Activated effector memory CD4-positive, alpha-beta T cell treated with anti-CD3 and anti-CD28 coated beads, Interleukin-2, amount 50 U/mL, for 16 hours (primary cell): Measurements from ENCODE around the gene MRPL44.
"Not testable (repeated sequence)": the region's sequence is repeated elsewhere in the genome, so short reads cannot be mapped to it uniquely, and the experiment has no call there.

Source experiments
- DNase-seq: peaks from one replicate; pipeline ENCODE4 v3.0.0-alpha.2; 2020

The MRPL44 gene

GRCh38 chr2:223972656-223973102 lies 15.4 kb downstream of the MRPL44 start:
- no peak for DNase-seq

- no peak for DNase-seq
Observed at GRCh38 chr2:223973606-223974005, 16.3 kb downstream of the MRPL44 start.

GRCh38 chr2:223976635-223977226 lies 19.5 kb downstream of the MRPL44 start:
- DNase-seq: no peak

- DNase-seq: no peak
Observed at GRCh38 chr2:223978451-223978850, 21.2 kb downstream of the MRPL44 start.

- DNase-seq: no peak
Observed at GRCh38 chr2:223979730-223980396, 22.6 kb downstream of the MRPL44 start.

- DNase-seq: no peak
Observed at GRCh38 chr2:223980397-223980735, 23.1 kb downstream of the MRPL44 start.

- no peak for DNase-seq
Observed at GRCh38 chr2:223980803-223981202, 23.5 kb downstream of the MRPL44 start.

- DNase-seq: no peak
Observed at GRCh38 chr2:223981241-223981640, 24.0 kb downstream of the MRPL44 start.

- DNase-seq: no peak
Observed at GRCh38 chr2:223989206-223989855, 32.1 kb downstream of the MRPL44 start.

GRCh38 chr2:223989856-223990232 lies 32.6 kb downstream of the MRPL44 start:
- no peak for DNase-seq

- no peak for DNase-seq
Observed at GRCh38 chr2:223991611-223992010, 34.3 kb downstream of the MRPL44 start.

- peak; percentile 77 for DNase-seq
Observed at GRCh38 chr2:223993634-223994232, 36.5 kb downstream of the MRPL44 start.

- no peak for DNase-seq
Observed at GRCh38 chr2:223994562-223995162, 37.4 kb downstream of the MRPL44 start.

GRCh38 chr2:223995569-223995968 lies 38.3 kb downstream of the MRPL44 start:
- no peak for DNase-seq

GRCh38 chr2:223996391-223996790 lies 39.1 kb downstream of the MRPL44 start:
- no peak for DNase-seq

- DNase-seq: no peak
Observed at GRCh38 chr2:223997938-223998337, 40.7 kb downstream of the MRPL44 start.

GRCh38 chr2:223998948-223999347 lies 41.7 kb downstream of the MRPL44 start:
- DNase-seq: no peak

- no peak for DNase-seq
Observed at GRCh38 chr2:223999862-224000261, 42.6 kb downstream of the MRPL44 start.

- not testable (repeated sequence) for DNase-seq
Observed at GRCh38 chr2:224000662-224001061, 43.4 kb downstream of the MRPL44 start.

GRCh38 chr2:224004105-224004695 lies 46.9 kb downstream of the MRPL44 start:
- no peak for DNase-seq

GRCh38 chr2:224008702-224009261 lies 51.5 kb downstream of the MRPL44 start:
- DNase-seq: no peak

GRCh38 chr2:224009605-224010315 lies 52.5 kb downstream of the MRPL44 start:
- no peak for DNase-seq
